Liver (tissue), 9 donors: Measurements from ENCODE around the gene SGPP1. TPM values are rescaled to one million over a fixed set of nuclear protein-coding genes. Genes with fewer than 3 reads are reported as not detected.

Experiments used
- DNase-seq: peaks from one replicate; pipeline ENCODE4 v3.0.0-alpha.2; 2017; ENCODE audit warnings: low spot score
- H3K27ac ChIP-seq, 2 donors: one replicate each; pipeline ENCODE4 v1.7.0; 2013; ENCODE audit warnings: inconsistent platforms in 2 of 2, low read length in 2 of 2, control low read depth in 1 of 2, low read depth in 1 of 2, mild to moderate bottlenecking in 1 of 2
- H3K27me3 ChIP-seq, 4 donors: one replicate each; pipeline versions ENCODE4 v1.6.1 to v1.7.0; 2013; ENCODE audit warnings: low read length in 3 of 4, inconsistent platforms in 1 of 4, mild to moderate bottlenecking in 1 of 4, moderate library complexity in 1 of 4; ENCODE audit not compliant: control insufficient read depth in 4 of 4, insufficient read depth in 4 of 4
- H3K36me3 ChIP-seq, 4 donors: one replicate each; pipeline versions ENCODE4 v1.6.1 to v1.7.0; 2013; ENCODE audit warnings: low read length in 3 of 4, mild to moderate bottlenecking in 3 of 4, low read depth in 1 of 4, moderate library complexity in 1 of 4; ENCODE audit not compliant: control insufficient read depth in 4 of 4, insufficient read depth in 3 of 4
- H3K4me1 ChIP-seq, 4 donors: one replicate each; pipeline versions ENCODE4 v1.6.1 to v1.7.0; 2013; ENCODE audit warnings: low read length in 3 of 4, mild to moderate bottlenecking in 3 of 4, moderate library complexity in 1 of 4; ENCODE audit not compliant: control insufficient read depth in 4 of 4, insufficient read depth in 4 of 4
- H3K4me3 ChIP-seq, 3 donors: one replicate each; pipeline versions ENCODE4 v1.6.1 to v1.7.0; 2013; ENCODE audit warnings: low read length in 3 of 3, control low read depth in 1 of 3, low read depth in 1 of 3, mild to moderate bottlenecking in 1 of 3
- H3K9ac ChIP-seq, 2 donors: one replicate each; pipeline ENCODE4 v1.7.0; 2013; ENCODE audit warnings: low read length in 2 of 2, mild to moderate bottlenecking in 2 of 2, moderate library complexity in 2 of 2, control low read depth in 1 of 2, low read depth in 1 of 2
- H3K9me3 ChIP-seq, 4 donors: one replicate each; pipeline versions ENCODE4 v1.6.1 to v1.7.0; 2013; ENCODE audit warnings: low read length in 3 of 4; ENCODE audit not compliant: control insufficient read depth in 4 of 4
- EGR1 ChIP-seq, 2 donors: IDR thresholded peaks; 2 replicates each; pipeline ENCODE4 v1.6.1; 2016 to 2018; ENCODE audit warnings: antibody characterized with exemption in 2 of 2, low read depth in 2 of 2
- FOXA1 ChIP-seq: IDR thresholded peaks from 2 replicates; pipeline ENCODE4 v1.6.1; 2016; ENCODE audit warnings: antibody characterized with exemption
- GABPA ChIP-seq, 2 donors: IDR thresholded peaks in 1 of 2; conservative IDR thresholded peaks in 1 of 2; 2 replicates each; pipeline ENCODE4 v1.6.1; 2016; ENCODE audit warnings: antibody characterized with exemption in 2 of 2, mild to moderate bottlenecking in 1 of 2, moderate library complexity in 1 of 2
- HNF4A ChIP-seq, 2 donors: conservative IDR thresholded peaks; 2 replicates each; pipeline ENCODE4 v1.6.1; 2016; ENCODE audit warnings: antibody characterized with exemption in 2 of 2, mild to moderate bottlenecking in 2 of 2
- HNF4G ChIP-seq: IDR thresholded peaks from 2 replicates; pipeline ENCODE4 v1.6.1; 2016; ENCODE audit warnings: antibody characterized with exemption
- JUND ChIP-seq, 2 donors: IDR thresholded peaks; 2 replicates each; pipeline ENCODE4 v1.6.1; 2016; ENCODE audit warnings: antibody characterized with exemption in 2 of 2
- RAD21 ChIP-seq, 2 donors: IDR thresholded peaks; 2 replicates each; pipeline ENCODE4 v1.6.1; 2016; ENCODE audit warnings: antibody characterized with exemption in 2 of 2, mild to moderate bottlenecking in 2 of 2
- RXRA ChIP-seq, 2 donors: IDR thresholded peaks; 2 replicates each; pipeline ENCODE4 v1.6.1; 2017 to 2018; ENCODE audit warnings: antibody characterized with exemption in 2 of 2, mild to moderate bottlenecking in 1 of 2
- SP1 ChIP-seq: IDR thresholded peaks from 2 replicates; pipeline ENCODE4 v1.6.1; 2018; ENCODE audit warnings: antibody characterized with exemption, mild to moderate bottlenecking
- ZBTB33 ChIP-seq: IDR thresholded peaks from 2 replicates; pipeline ENCODE4 v1.6.1; 2016; ENCODE audit warnings: antibody characterized with exemption
- WGBS: extraction: QIAGEN DNeasy Blood & Tissue Kit; methylation state at CpG from one replicate; pipeline ENCODE4 v1.1.7; 2013; 5-methylcytosine and 5-hydroxymethylcytosine counted together
- polyA plus RNA-seq, 2 donors: library from polyadenylated mRNA; stranded (reverse) in 1 of 2; unstranded in 1 of 2; fragments of 200-250 nt in 1 of 2; fragments of >200 nt in 1 of 2; fragmentation: Nextera tagmentation in 1 of 2; extraction: Ambion mirVana in 1 of 2; gene quantifications; one replicate each; pipeline versions ENCODE4 v1.2.1 to v1.2.3, GENCODE V29; 2013 to 2015
- total RNA-seq, 2 donors: library from RNA; depleted of rRNA; stranded (reverse); fragments of >200 nt; gene quantifications; one replicate each; pipeline ENCODE4 v1.2.3, GENCODE V29; 2014
- TF ChIP-seq, protein P1 (sequence below): fragments of 150-350 bp; IDR thresholded peaks from 2 replicates; pipeline ENCODE4 v1.5.1; 2017; ENCODE audit warnings: improper control_type of control experiment, low read depth, low read length; ENCODE audit not compliant: missing input control
- TF ChIP-seq, protein P2 (sequence below): IDR thresholded peaks from 2 replicates; pipeline ENCODE4 v1.6.1; 2016; ENCODE audit warnings: antibody characterized with exemption, mild to moderate bottlenecking
- TF ChIP-seq, protein P3 (sequence below): IDR thresholded peaks from 2 replicates; pipeline ENCODE4 v1.6.1; 2016; ENCODE audit warnings: antibody characterized with exemption
- donor health status: healthy.
- donor health status: healthy.
- donor health status: healthy.
- donor health status: healthy.
- donor health status: healthy.

SGPP1 gene
- total and polyA plus RNA-seq, 4 donors: 12.3 to 32.3 (median 15.6) TPM

GRCh38 chr14:63764620-63765139, 36.8 kb upstream of the SGPP1 start:
- Histone ChIP-seq H3K4me3 (no peak overlapping the region), H3K27ac (no peak overlapping the region), H3K9ac (no peak overlapping the region), H3K9me3 (no peaks in the 10 kb centered on the region), H3K27me3 (no peaks in the 10 kb centered on the region), H3K36me3 (no peaks in the 10 kb centered on the region), H3K4me1 (peaks cover 0 to 3% (median 0%) of the 10 kb centered on the region in 4 donors)
- WGBS: 90% methylated on average over 6 of the region's 6 CpGs
- TF ChIP-seq FOXA1: no peak
- TF ChIP-seq RAD21 (IDR thresholded peaks at IDR 0.05): no peak
- TF ChIP-seq HNF4G: no peak
- TF ChIP-seq, protein P1, sequence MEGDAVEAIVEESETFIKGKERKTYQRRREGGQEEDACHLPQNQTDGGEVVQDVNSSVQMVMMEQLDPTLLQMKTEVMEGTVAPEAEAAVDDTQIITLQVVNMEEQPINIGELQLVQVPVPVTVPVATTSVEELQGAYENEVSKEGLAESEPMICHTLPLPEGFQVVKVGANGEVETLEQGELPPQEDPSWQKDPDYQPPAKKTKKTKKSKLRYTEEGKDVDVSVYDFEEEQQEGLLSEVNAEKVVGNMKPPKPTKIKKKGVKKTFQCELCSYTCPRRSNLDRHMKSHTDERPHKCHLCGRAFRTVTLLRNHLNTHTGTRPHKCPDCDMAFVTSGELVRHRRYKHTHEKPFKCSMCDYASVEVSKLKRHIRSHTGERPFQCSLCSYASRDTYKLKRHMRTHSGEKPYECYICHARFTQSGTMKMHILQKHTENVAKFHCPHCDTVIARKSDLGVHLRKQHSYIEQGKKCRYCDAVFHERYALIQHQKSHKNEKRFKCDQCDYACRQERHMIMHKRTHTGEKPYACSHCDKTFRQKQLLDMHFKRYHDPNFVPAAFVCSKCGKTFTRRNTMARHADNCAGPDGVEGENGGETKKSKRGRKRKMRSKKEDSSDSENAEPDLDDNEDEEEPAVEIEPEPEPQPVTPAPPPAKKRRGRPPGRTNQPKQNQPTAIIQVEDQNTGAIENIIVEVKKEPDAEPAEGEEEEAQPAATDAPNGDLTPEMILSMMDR: no peak
- no peak for TF ChIP-seq HNF4A (conservative IDR thresholded peaks at IDR 0.05)
- TF ChIP-seq ZBTB33: no peak
- no peak for TF ChIP-seq GABPA (IDR thresholded peaks at IDR 0.05 in 1 of 2, conservative IDR thresholded peaks at IDR 0.05 in 1 of 2)
- no peak for TF ChIP-seq RXRA (IDR thresholded peaks at IDR 0.05)
- TF ChIP-seq JUND (IDR thresholded peaks at IDR 0.05): no peak
- TF ChIP-seq, protein P2, sequence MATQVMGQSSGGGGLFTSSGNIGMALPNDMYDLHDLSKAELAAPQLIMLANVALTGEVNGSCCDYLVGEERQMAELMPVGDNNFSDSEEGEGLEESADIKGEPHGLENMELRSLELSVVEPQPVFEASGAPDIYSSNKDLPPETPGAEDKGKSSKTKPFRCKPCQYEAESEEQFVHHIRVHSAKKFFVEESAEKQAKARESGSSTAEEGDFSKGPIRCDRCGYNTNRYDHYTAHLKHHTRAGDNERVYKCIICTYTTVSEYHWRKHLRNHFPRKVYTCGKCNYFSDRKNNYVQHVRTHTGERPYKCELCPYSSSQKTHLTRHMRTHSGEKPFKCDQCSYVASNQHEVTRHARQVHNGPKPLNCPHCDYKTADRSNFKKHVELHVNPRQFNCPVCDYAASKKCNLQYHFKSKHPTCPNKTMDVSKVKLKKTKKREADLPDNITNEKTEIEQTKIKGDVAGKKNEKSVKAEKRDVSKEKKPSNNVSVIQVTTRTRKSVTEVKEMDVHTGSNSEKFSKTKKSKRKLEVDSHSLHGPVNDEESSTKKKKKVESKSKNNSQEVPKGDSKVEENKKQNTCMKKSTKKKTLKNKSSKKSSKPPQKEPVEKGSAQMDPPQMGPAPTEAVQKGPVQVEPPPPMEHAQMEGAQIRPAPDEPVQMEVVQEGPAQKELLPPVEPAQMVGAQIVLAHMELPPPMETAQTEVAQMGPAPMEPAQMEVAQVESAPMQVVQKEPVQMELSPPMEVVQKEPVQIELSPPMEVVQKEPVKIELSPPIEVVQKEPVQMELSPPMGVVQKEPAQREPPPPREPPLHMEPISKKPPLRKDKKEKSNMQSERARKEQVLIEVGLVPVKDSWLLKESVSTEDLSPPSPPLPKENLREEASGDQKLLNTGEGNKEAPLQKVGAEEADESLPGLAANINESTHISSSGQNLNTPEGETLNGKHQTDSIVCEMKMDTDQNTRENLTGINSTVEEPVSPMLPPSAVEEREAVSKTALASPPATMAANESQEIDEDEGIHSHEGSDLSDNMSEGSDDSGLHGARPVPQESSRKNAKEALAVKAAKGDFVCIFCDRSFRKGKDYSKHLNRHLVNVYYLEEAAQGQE: no peak
- TF ChIP-seq, protein P3, sequence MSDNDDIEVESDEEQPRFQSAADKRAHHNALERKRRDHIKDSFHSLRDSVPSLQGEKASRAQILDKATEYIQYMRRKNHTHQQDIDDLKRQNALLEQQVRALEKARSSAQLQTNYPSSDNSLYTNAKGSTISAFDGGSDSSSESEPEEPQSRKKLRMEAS: no peak
- no peak for DNase-seq

- H3K9me3 ChIP-seq: no peaks in the 10 kb centered on the region
- no peak overlapping the region for H3K27ac ChIP-seq
- DNase-seq: no peak
- H3K4me3 ChIP-seq: no peak overlapping the region
- H3K4me1 ChIP-seq: peaks cover 0 to 3% (median 0%) of the 10 kb centered on the region in 4 donors
- H3K9ac ChIP-seq: no peak overlapping the region
- TF ChIP-seq SP1: no peak
- TF ChIP-seq GABPA (IDR thresholded peaks at IDR 0.05 in 1 of 2, conservative IDR thresholded peaks at IDR 0.05 in 1 of 2): no peak
- TF ChIP-seq, protein P1: no peak
- no peak for TF ChIP-seq RXRA (IDR thresholded peaks at IDR 0.05)
- TF ChIP-seq HNF4A (conservative IDR thresholded peaks at IDR 0.05): no peak
- no peak for TF ChIP-seq FOXA1
- no peak for TF ChIP-seq JUND (IDR thresholded peaks at IDR 0.05)
- TF ChIP-seq EGR1 (IDR thresholded peaks at IDR 0.05; ENCODE audit: low read depth in 2 of 2): no peak
- no peak for TF ChIP-seq HNF4G
- H3K27me3 ChIP-seq: no peaks in the 10 kb centered on the region
- 76% methylated on average over 5 of the region's 5 CpGs for WGBS
- H3K36me3 ChIP-seq: no peaks in the 10 kb centered on the region
Measured at GRCh38 chr14:63764103-63764502, 36.2 kb upstream of the SGPP1 start.
